Measurements from ENCODE around the gene CHN1. TPM values are rescaled to one million over a fixed set of nuclear protein-coding genes. Genes with fewer than 3 reads are reported as not detected.
A peak's percentile ranks its signal among the peaks of the same experiment; 100 is the strongest.

The CHN1 gene
- polyA plus RNA-seq, 1 of the 3 experiments (the other 2 are of a cell fraction) = 31.6 TPM

DNA sequence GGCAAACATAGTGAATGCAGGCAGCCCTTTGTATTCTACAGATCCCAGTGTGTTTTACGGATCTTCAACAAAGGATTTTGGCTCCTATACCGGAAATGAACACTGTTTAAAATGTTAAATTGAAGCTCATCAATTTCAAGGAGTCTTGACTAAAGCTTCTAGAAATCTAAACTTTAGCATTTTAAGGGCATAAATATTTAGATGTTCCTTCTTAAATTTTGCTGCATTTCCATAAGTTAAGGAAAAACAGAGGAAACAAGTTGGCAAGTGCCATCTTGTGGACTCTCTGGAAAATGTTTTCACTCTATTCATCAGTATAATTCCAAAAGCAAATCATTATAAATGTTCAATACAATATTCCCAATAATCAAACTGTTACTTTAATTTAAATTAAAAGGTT is 19.6 kb downstream of the CHN1 start:
- Histone ChIP-seq H3K27me3 (ENCODE audit: insufficient read depth) (no peaks in the 10 kb centered on the region), H4K20me1 (ENCODE audit: insufficient read depth) (no peaks in the 10 kb centered on the region), H3K9me2 (no peaks in the 10 kb centered on the region), H2AFZ (ENCODE audit: low read depth) (no peak overlapping the region), H3K36me3 (replicated peaks in 1 of 2; ENCODE audit: control insufficient read depth in 1 of 2, insufficient read depth in 2 of 2, low read length in 1 of 2) (no peaks in the 10 kb centered on the region), H3F3A (replicated peaks; ENCODE audit: insufficient read depth) (peaks cover 12% of the 10 kb centered on the region), H3K4me2 (no peak overlapping the region), H3K27ac (ENCODE audit: low read depth in 2 of 2, low read length in 1 of 2) (0 out of 4 replicates have a peak overlapping the region, but pooled peaks of 1 of the 2 experiments have one; percentile 2), H3K79me2 (ENCODE audit: insufficient read depth) (peaks cover 17% of the 10 kb centered on the region), H3K9me3 (no peaks in the 10 kb centered on the region), H3K4me1 (ENCODE audit: control insufficient read depth in 1 of 2, insufficient read depth in 2 of 2, low read depth in 1 of 2, low read length in 1 of 2) (peaks cover 0 to 2% of the 10 kb centered on the region in 2 experiments; a peak in 2 of 4 replicates), H3K9ac (no peak overlapping the region), H3K4me3 (ENCODE audit: low read depth in 2 of 2, low read length in 1 of 2) (no peak overlapping the region)
- WGBS (ENCODE audit: low lambda C conversion rate) = 95% methylated on average over 2 of the region's 2 CpGs
- peak; percentile 27 for DNase-seq
- TF ChIP-seq, protein P1, sequence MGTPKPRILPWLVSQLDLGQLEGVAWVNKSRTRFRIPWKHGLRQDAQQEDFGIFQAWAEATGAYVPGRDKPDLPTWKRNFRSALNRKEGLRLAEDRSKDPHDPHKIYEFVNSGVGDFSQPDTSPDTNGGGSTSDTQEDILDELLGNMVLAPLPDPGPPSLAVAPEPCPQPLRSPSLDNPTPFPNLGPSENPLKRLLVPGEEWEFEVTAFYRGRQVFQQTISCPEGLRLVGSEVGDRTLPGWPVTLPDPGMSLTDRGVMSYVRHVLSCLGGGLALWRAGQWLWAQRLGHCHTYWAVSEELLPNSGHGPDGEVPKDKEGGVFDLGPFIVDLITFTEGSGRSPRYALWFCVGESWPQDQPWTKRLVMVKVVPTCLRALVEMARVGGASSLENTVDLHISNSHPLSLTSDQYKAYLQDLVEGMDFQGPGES (IDR thresholded peaks at IDR 0.05; ENCODE audit: low read depth, low read length) = no peak
- TF ChIP-seq, protein P2, sequence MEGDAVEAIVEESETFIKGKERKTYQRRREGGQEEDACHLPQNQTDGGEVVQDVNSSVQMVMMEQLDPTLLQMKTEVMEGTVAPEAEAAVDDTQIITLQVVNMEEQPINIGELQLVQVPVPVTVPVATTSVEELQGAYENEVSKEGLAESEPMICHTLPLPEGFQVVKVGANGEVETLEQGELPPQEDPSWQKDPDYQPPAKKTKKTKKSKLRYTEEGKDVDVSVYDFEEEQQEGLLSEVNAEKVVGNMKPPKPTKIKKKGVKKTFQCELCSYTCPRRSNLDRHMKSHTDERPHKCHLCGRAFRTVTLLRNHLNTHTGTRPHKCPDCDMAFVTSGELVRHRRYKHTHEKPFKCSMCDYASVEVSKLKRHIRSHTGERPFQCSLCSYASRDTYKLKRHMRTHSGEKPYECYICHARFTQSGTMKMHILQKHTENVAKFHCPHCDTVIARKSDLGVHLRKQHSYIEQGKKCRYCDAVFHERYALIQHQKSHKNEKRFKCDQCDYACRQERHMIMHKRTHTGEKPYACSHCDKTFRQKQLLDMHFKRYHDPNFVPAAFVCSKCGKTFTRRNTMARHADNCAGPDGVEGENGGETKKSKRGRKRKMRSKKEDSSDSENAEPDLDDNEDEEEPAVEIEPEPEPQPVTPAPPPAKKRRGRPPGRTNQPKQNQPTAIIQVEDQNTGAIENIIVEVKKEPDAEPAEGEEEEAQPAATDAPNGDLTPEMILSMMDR (IDR thresholded peaks at IDR 0.05) = peak; percentile 83
- TF ChIP-seq SMC3 (IDR thresholded peaks at IDR 0.05; ENCODE audit: low read depth, low read length) = peak; percentile 76
- peak; percentile 87 for TF ChIP-seq RAD21 (IDR thresholded peaks at IDR 0.05; ENCODE audit: low read length)
- CTCF ChIA-PET = interaction anchor here (0.6 to 12.9 kb wide), 42 partner anchors 8 to 294 kb away, joined by 3 to 316 read pairs (median 4); partner anchors contain the start of gene CHN1
- POLR2A ChIA-PET = no interaction called here

DNA sequence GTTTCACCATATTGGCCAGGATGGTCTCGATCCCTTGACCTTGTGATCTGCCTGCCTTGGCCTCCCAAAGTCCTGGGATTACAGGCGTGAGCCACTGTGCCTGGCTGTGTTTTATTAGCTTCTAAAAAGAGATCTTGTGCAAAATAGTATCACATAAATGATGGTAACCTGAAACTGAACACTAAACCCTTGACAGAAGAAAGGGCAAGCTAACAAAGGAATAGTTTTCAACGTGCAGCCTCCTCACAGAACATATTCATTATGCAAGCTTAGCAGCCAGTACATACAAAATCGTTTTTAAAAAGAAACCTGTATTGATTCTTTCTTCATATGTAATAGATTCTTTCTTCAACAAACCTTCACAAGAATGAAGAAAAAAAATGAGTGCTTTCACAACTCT is 20.6 kb downstream of the CHN1 start:
- Histone ChIP-seq H3K4me2 (no peak overlapping the region), H3K36me3 (replicated peaks in 1 of 2; ENCODE audit: control insufficient read depth in 1 of 2, insufficient read depth in 2 of 2, low read length in 1 of 2) (no peaks in the 10 kb centered on the region), H2AFZ (ENCODE audit: low read depth) (no peak overlapping the region), H3F3A (replicated peaks; ENCODE audit: insufficient read depth) (peaks cover 13% of the 10 kb centered on the region), H3K4me1 (ENCODE audit: control insufficient read depth in 1 of 2, insufficient read depth in 2 of 2, low read depth in 1 of 2, low read length in 1 of 2) (no peaks in the 10 kb centered on the region; a peak in 1 of 4 replicates), H3K9me3 (no peaks in the 10 kb centered on the region), H3K27ac (ENCODE audit: low read depth in 2 of 2, low read length in 1 of 2) (no peak overlapping the region), H3K9me2 (no peaks in the 10 kb centered on the region), H4K20me1 (ENCODE audit: insufficient read depth) (no peaks in the 10 kb centered on the region), H3K9ac (no peak overlapping the region), H3K79me2 (ENCODE audit: insufficient read depth) (peaks cover 27% of the 10 kb centered on the region), H3K27me3 (ENCODE audit: insufficient read depth) (no peaks in the 10 kb centered on the region), H3K4me3 (ENCODE audit: low read depth in 2 of 2, low read length in 1 of 2) (no peak overlapping the region)
- ChIA-PET CTCF (interaction anchor here (0.8 to 12.9 kb wide), 30 partner anchors 10 to 286 kb away, joined by 3 to 316 read pairs (median 4); partner anchors contain the start of genes CHN1 and CHRNA1), POLR2A (no interaction called here)
- DNase-seq = no peak
- 78% methylated on average over 4 of the region's 4 CpGs for WGBS (ENCODE audit: low lambda C conversion rate)
- no peak for TF ChIP-seq RAD21 (IDR thresholded peaks at IDR 0.05; ENCODE audit: low read length)

DNA sequence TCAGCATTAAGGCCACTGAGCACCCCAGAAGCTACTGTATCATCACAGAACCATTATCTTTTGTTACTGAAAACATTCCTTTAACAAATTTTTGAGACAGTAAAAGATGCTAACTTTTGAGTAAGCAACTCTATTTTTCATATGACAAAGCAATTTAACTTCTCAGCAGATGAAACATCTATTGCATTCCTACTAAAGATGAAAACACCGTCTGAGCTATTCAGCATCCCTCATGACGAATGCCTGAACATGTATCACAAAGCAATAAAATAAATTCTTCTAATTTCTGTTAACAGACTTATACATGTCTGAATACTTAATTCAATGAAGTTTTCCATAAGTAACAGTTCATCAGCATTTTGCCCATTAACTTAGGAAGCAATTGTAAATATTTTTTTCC is 23.9 kb downstream of the CHN1 start:
- no peak for TF ChIP-seq RAD21 (IDR thresholded peaks at IDR 0.05; ENCODE audit: low read length)
- no peak overlapping the region for H2AFZ ChIP-seq (ENCODE audit: low read depth)
- H3K4me1 ChIP-seq (ENCODE audit: control insufficient read depth in 1 of 2, insufficient read depth in 2 of 2, low read depth in 1 of 2, low read length in 1 of 2) = no peaks in the 10 kb centered on the region; a peak in 1 of 4 replicates
- CTCF ChIA-PET = interaction anchor here (1.1 to 2.7 kb wide), 5 partner anchors 8 to 233 kb away, joined by 4 to 21 read pairs (median 9); partner anchors contain the start of gene CHN1
- H3K27me3 ChIP-seq (ENCODE audit: insufficient read depth) = no peaks in the 10 kb centered on the region
- no peaks in the 10 kb centered on the region for H4K20me1 ChIP-seq (ENCODE audit: insufficient read depth)
- peaks cover 13% of the 10 kb centered on the region for H3F3A ChIP-seq (replicated peaks; ENCODE audit: insufficient read depth)
- H3K4me2 ChIP-seq = no peak overlapping the region
- H3K36me3 ChIP-seq (replicated peaks in 1 of 2; ENCODE audit: control insufficient read depth in 1 of 2, insufficient read depth in 2 of 2, low read length in 1 of 2) = no peaks in the 10 kb centered on the region
- no peak for DNase-seq
- H3K79me2 ChIP-seq (ENCODE audit: insufficient read depth) = peaks cover 32% of the 10 kb centered on the region
- no peaks in the 10 kb centered on the region for H3K9me2 ChIP-seq
- no peak overlapping the region for H3K27ac ChIP-seq (ENCODE audit: low read depth in 2 of 2, low read length in 1 of 2)
- POLR2A ChIA-PET = no interaction called here
- H3K9me3 ChIP-seq = no peaks in the 10 kb centered on the region
- no peak overlapping the region for H3K4me3 ChIP-seq (ENCODE audit: low read depth in 2 of 2, low read length in 1 of 2)
- no peak overlapping the region for H3K9ac ChIP-seq
- WGBS (ENCODE audit: low lambda C conversion rate) = 75% methylated on average over 2 of the region's 2 CpGs
